A172 (cell line): Measurements from ENCODE around the gene AAMP. TPM values are rescaled to one million over a fixed set of nuclear protein-coding genes. Genes with fewer than 3 reads are reported as not detected.
"Not testable (repeated sequence)": the region's sequence is repeated elsewhere in the genome, so short reads cannot be mapped to it uniquely, and the experiment has no call there.

Experiments used
- DNase-seq: peaks from one replicate; pipeline ENCODE4 v3.0.0-alpha.2; 2015; ENCODE audit warnings: low spot score
- total RNA-seq: library from RNA; depleted of rRNA; stranded (reverse); fragments of >200 nt; shearing (Covaris generic); gene quantifications from 2 replicates; pipeline ENCODE4 v1.2.3, GENCODE V29; 2014; rRNA removed

The AAMP gene
- total RNA-seq: 217 and 254 TPM in 2 replicates

DNA sequence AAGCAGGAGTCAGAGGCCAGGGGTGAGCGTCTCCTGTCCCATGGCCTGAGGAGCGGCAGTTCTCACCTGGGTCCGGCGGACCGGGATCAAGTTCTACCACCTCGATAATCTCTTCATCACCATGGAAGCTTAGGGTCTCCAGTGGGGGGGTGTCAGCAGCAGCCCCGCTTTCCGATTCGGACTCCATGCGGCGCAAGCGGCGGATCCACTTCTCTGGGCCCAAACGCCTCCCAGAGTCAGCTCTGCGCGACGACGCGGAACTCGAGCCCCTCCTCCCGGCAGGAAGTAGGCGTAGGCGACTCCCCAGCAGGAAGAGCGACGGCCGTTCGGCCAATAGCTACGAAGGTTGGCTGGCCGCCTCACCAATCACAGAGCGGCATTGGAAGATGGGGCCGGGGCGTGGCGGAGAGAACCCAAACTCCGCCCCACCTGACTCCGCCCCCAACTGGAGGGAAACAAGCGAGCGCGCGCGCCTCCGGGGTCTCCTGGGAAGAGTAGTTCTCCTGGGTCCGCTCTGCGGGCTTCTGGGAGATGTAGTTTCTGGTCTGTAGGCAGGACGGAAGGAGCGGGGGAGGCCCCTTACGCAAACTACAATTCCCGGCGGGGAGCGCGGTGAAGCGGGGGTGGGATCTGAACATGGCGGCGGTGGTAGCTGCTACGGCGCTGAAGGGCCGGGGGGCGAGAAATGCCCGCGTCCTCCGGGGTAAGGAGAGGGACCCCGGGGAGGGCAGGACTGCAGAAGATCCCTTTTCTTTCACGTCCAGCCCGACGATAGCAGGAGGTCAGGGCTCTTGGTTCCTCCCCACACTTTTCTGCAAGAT lies at the start of gene AAMP, which contains the start of gene PNKD:
Gene AAMP (minus strand): TSS at position 238 of the 821 bp plus-strand sequence. CDS start 51 bp downstream, at position 187.
Gene PNKD (plus strand): TSS at position 620 of the 821 bp plus-strand sequence. CDS start 17 bp downstream, at position 637.
- DNase-seq: peak; percentile 99

DNA sequence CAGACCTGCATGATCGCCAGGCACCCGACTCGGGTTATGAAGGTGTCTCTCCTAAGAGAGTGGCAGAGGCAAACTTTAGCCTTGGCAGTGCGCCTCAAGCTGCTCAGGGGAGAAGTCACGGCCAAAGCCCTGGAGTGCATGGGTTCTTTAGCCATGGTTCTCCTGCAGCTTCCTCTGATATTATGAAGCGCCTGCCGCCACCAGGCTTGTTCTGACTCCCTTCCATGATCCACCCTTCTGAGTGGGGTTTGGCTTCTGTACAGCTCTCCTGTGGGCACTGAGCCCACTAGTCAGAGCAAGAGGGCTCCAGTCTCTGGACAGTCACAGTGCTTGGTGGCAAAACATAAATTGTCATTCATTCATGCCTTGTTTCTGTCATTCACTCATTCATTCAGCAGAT lies 48.3 kb upstream of the AAMP start:
- no peak for DNase-seq

GRCh38 chr2:218317835-218318234 lies 47.9 kb upstream of the AAMP start:
- DNase-seq: no peak

DNA sequence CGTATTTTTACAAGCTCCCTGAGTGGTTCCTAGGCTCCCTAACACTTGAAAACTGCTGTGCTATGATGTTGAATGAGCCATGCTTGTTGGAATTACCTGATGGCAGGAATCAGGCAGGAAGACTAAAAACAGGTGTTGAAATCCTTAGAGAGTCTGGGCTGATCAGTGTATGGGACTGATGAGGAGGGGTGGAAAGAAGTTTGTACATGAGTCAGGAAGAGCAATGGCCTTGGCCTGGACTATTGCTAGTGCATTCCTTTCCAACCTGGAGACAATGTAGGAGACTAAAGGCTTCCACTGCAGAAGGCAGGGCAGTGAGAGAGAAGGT lies 47.3 kb upstream of the AAMP start:
- no peak for DNase-seq

DNA sequence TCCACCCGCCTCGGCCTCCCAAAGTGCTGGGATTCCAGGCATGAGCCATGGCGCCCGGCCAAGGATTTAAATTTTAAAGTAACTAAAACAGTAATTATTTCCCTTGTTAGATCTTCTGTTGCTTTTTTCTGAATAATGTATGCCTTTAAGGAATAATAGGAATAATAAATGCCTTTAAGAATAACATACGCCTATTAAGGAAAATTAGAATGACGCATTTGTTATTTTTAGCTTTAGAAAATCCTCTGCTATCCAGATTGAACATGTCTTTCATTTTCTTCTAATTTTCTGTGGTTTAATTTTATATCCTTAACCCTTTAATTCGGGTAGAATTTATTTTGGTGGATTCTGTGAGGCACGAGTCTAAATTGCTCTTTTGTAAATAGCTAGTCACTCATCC lies 45.5 kb upstream of the AAMP start:
- no peak for DNase-seq

GRCh38 chr2:218314764-218315163 lies 44.8 kb upstream of the AAMP start:
- DNase-seq: not testable (repeated sequence)

GRCh38 chr2:218313356-218313755 lies 43.4 kb upstream of the AAMP start:
- no peak for DNase-seq

DNA sequence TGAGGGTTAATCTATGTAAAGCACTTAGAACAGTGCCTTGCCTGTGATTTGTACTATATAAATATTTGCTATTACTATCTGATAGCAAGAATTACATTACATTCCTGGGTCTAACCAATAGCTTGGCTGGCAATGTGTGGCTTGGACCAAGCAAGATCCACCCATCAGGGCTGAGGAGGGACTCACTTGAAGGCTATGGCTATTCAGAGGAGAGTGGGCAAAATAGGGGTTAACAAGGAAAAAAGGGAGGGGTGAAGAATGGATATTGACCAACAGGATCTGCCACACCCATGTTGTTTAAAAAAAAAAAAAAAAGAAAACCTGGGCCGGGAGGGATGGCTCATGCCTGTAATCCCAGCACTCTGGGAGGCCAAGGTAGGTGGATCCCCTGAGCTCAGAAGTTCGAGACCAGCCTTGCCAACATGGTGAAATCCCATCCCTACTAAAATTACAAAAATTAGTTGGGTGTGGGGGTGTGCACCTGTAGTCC lies 42.4 kb upstream of the AAMP start:
- no peak for DNase-seq

- DNase-seq: not testable (repeated sequence)
Observed at GRCh38 chr2:218311541-218312266, 41.8 kb upstream of the AAMP start.

DNA sequence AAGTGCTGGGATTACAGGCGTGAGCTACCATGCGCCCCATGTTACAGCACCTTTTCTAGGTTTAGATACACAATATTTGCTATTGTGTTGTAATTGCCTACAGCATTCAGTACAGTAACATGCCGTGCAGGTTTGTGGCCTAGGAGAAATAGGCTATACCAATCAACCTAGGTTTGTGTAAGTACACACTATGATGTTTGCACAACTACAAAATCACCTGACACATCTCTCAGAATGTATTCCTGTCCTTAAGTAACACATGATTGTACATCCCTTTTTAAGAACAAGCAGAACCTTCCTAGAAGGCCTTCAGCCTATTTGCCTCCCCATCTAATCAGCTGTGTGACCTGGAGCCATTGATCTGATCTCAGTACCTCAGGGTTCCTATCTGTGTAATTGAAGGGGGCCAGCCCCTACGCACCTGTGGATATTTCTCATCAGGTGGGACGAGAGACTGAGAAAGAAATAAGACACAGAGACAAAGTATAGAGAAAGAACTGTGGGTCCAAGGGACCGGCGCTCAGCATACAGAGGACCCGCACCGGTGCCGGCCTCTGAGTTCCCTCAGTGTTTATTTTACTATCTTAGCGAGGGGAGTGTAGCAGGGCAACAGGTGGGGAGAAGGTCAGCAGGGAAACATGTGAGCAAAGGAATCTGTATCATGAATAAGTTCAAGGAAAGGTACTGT lies 41.1 kb upstream of the AAMP start:
- no peak for DNase-seq

DNA sequence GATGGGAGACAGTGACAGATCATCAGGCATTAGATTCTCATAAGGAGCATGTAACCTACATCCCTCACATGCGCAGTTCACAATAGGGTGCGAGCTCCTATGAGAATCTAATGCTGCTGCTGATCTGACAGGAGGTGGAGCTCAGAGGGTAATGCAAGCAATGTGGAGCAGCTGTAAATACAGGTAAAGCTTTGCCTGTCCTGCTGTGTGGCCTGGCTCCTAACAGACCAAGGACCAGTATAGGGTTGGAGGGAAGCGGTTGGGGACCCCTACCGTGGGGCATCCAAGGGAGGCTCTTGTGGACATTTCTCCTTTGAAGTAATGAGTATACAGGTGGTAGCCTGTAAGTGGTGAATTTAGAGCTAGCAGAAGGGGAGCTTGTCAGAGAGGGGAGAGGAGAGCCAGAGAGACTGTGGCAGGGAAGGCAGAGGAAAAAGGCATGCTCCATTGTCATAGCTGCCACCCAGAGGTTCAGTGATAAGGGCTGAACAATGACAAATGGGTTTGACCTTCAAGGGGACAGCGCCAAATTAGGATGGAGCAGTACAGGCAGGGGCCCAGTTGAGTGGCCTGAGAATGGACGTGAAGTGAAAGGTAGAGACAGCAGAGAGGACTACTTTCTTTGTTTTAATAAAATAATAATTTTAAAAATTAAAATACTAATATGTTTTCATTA lies 37.6 kb upstream of the AAMP start:
- no peak for DNase-seq

- DNase-seq: no peak
Observed at GRCh38 chr2:218306184-218306920, 36.4 kb upstream of the AAMP start.

DNA sequence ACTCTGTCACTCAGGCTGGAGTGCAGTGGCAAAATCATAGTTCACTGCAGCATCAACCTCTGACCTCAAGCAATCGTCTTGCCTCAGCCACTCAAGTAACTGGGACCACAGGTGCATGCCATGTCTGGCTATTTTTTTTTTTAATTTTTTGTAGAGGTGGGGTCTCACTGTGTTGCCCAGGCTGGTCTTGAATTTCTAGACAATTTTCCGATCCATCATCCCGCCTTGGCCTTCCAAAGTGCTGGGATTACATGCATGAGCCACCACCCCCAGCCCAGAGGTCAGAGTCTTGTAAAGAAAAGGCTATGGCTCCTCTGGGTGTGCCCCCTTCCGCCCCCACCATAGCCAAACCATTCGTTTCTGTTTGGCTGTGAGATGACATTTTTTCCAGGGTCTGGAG lies 35.4 kb upstream of the AAMP start:
- no peak for DNase-seq

GRCh38 chr2:218301176-218301819 lies 31.4 kb upstream of the AAMP start:
- peak; percentile 94 for DNase-seq

DNA sequence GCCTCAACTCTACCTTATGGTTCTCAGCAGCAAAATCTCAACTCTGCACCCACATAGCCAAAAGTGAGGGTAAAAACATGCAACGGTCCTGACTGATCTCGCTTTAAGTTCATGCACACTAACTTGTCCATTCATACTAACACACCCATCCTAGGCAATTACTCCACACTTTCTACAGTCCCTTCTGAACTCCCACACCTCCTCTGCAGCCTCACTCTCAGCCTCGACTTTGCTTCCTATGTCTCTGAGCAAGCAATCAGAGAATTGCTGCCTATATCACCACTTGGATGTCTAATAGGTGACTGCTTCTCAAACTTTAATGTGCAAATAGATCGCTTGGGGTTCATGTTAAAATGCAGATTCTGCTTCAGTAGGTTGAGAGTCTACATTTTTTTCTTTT lies 30.2 kb upstream of the AAMP start:
- DNase-seq: no peak

DNA sequence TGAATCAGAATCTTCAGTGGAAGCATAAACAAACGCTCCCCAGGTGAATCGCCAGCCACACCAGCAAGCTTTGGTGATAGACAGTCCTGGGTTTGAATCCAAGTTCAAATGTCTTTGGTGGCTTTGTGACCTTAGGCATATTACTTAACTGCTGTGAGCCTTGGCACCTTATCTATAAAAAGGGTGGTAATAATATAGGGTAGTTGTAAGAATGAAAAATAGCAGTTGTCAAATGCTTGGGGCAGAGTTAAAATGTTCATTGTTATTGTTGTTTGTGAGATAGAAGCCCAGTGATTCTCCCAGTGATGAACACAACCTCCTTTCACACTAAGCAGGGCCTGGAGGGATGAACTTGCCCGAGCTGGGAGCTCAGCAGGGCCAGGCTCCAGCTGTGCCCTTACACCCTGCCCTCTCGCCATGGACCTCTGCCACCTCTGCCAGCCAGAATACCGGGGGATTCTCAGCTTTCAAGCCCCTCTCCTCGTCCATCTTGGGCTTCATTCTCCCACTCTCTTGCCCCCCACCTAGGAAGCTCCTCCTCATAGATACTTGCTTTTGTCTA lies 28.5 kb upstream of the AAMP start:
- no peak for DNase-seq

DNA sequence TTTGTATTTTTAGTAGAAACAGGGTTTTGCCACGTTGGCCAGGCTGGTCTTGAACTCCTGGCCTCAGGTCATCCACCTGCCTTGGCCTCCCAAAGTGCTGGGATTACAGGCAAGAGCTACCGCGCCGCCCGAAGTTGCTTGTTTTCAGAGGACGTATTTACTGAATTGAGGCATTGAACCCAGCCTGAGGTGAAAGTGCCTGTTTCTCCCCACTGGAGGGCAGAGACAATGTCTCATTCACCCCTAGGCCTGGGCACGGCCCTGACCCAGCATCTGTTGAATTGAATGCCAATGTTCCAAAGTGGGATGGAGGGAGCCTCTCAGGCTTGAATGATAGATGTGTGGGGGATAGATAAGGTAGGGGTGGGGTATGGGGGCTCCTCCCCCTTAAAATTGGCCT lies 26.9 kb upstream of the AAMP start:
- DNase-seq: no peak

GRCh38 chr2:218296200-218296599 lies 26.3 kb upstream of the AAMP start:
- no peak for DNase-seq

- DNase-seq: no peak
Observed at GRCh38 chr2:218295029-218295428, 25.1 kb upstream of the AAMP start.

- no peak for DNase-seq
Observed at GRCh38 chr2:218294430-218295022, 24.6 kb upstream of the AAMP start.
